CD4-positive, CD25-positive, alpha-beta regulatory T cell (primary cell): ENCODE results near the gene KANK2. TPM values are rescaled to one million over a fixed set of nuclear protein-coding genes. Genes with fewer than 3 reads are reported as not detected.

Experiments used
- polyA plus RNA-seq, 4 donors: library from polyadenylated mRNA; unstranded; fragments of 300-500 nt; fragmentation: Illumina TruSeq; gene quantifications; one replicate each; pipeline ENCODE4 v1.2.3, GENCODE V29; 2021
- total RNA-seq: library from RNA; stranded (reverse); gene quantifications from one replicate; pipeline ENCODE4 v1.2.3, GENCODE V29; 2022

KANK2 gene
- total and polyA plus RNA-seq, 5 donors from 2014 or later = 0.16 to 0.74 (median 0.40) TPM; not detected in 1

Other genes starting within 250 kb of the KANK2 start
- gene SMARCA4, start 236.5 kb downstream of the KANK2 start, total RNA-seq = 79.5 TPM
- 1 to 10 TPM; 6.3 to 8.7 (median 7.2) TPM for gene SMARCA4, start 236.5 kb downstream of the KANK2 start, polyA plus RNA-seq
- gene LDLR, start 108.1 kb downstream of the KANK2 start, total RNA-seq = 108 TPM
- gene LDLR, start 108.1 kb downstream of the KANK2 start, polyA plus RNA-seq = 10 to 100 TPM in 2 of 4 donors, 1 to 10 TPM in 2; 5.1 to 12.7 (median 10.2) TPM
- 3.2 TPM for gene SPC24, start 41.8 kb downstream of the KANK2 start, total RNA-seq
- 1 to 10 TPM in 2 of 4 donors, under 1 TPM in 2; 0.41 to 3.1 (median 0.99) TPM for gene SPC24, start 41.8 kb downstream of the KANK2 start, polyA plus RNA-seq
- gene ANGPTL8, start 42.1 kb upstream of the KANK2 start, total RNA-seq = not detected
- not detected for gene ANGPTL8, start 42.1 kb upstream of the KANK2 start, polyA plus RNA-seq
- 2.8 TPM for gene DOCK6, start 65.0 kb upstream of the KANK2 start, total RNA-seq
- 1 to 10 TPM in 1 of 4 donors, under 1 TPM in 2, not detected in 1; 0.07 to 1.1 (median 0.12) TPM for gene DOCK6, start 65.0 kb upstream of the KANK2 start, polyA plus RNA-seq
- gene TSPAN16, start 98.6 kb upstream of the KANK2 start, total RNA-seq = not detected
- gene TSPAN16, start 98.6 kb upstream of the KANK2 start, polyA plus RNA-seq = not detected
- gene RAB3D, start 142.1 kb upstream of the KANK2 start, total RNA-seq = 13.4 TPM
- gene RAB3D, start 142.1 kb upstream of the KANK2 start, polyA plus RNA-seq = 1 to 10 TPM; 5.1 to 7.6 (median 6.0) TPM
- gene TMEM205, start 148.7 kb upstream of the KANK2 start, total RNA-seq = 24.0 TPM
- gene TMEM205, start 148.7 kb upstream of the KANK2 start, polyA plus RNA-seq = 10 to 100 TPM; 69.0 to 88.3 (median 73.8) TPM
- 66.5 TPM for gene CCDC159, start 149.0 kb upstream of the KANK2 start, total RNA-seq
- 10 to 100 TPM; 18.7 to 23.1 (median 21.7) TPM for gene CCDC159, start 149.0 kb upstream of the KANK2 start, polyA plus RNA-seq
- 10.4 TPM for gene PLPPR2, start 157.9 kb upstream of the KANK2 start, total RNA-seq
- 1 to 10 TPM in 3 of 4 donors, under 1 TPM in 1; 0.86 to 2.4 (median 2.1) TPM for gene PLPPR2, start 157.9 kb upstream of the KANK2 start, polyA plus RNA-seq
- 3.0 TPM for gene SWSAP1, start 177.1 kb upstream of the KANK2 start, total RNA-seq
- gene SWSAP1, start 177.1 kb upstream of the KANK2 start, polyA plus RNA-seq = 1 to 10 TPM; 5.6 to 8.4 (median 7.0) TPM
- 10.3 TPM for gene EPOR, start 186.8 kb upstream of the KANK2 start, total RNA-seq
- gene EPOR, start 186.8 kb upstream of the KANK2 start, polyA plus RNA-seq = 1 to 10 TPM; 7.3 to 9.2 (median 8.9) TPM
- gene RGL3, start 221.8 kb upstream of the KANK2 start, total RNA-seq = not detected
- not detected for gene RGL3, start 221.8 kb upstream of the KANK2 start, polyA plus RNA-seq
- not detected for gene ODAD3, start 237.6 kb upstream of the KANK2 start, total RNA-seq
- gene ODAD3, start 237.6 kb upstream of the KANK2 start, polyA plus RNA-seq = not detected
- gene PRKCSH, start 238.1 kb upstream of the KANK2 start, total RNA-seq = 244 TPM
- 10 to 100 TPM; 29.0 to 38.0 (median 31.5) TPM for gene PRKCSH, start 238.1 kb upstream of the KANK2 start, polyA plus RNA-seq